GM23338 (cell line): ENCODE data around the gene EDIL3. TPM values are rescaled to one million over a fixed set of nuclear protein-coding genes. Genes with fewer than 3 reads are reported as not detected.

Experiments
- ATAC-seq: fragments of 200-7000 bp; cut with Tn5 transposase; 3 replicates; pipeline ENCODE4 v1.9.1; 2020
- DNase-seq: peaks from one replicate; pipeline ENCODE4 v3.0.0-alpha.2; 2015; ENCODE audit warnings: low spot score
- H2AFZ ChIP-seq: fragments of 200-600 bp; sonication (generic); 2 replicates; pipeline ENCODE4 v1.8.0; 2016; ENCODE audit warnings: antibody characterized with exemption, mild to moderate bottlenecking, moderate library complexity
- H3F3A ChIP-seq: fragments of 200-600 bp; sonication (generic); replicated peaks from 2 replicates; pipeline ENCODE4 v1.8.0; 2017; ENCODE audit warnings: antibody characterized with exemption, mixed run types, low read depth
- H3K27ac ChIP-seq: fragments of 200-600 bp; sonication (generic); 2 replicates; pipeline ENCODE4 v1.6.1; 2016; ENCODE audit warnings: low read depth
- H3K27me3 ChIP-seq: fragments of 200-600 bp; sonication (generic); 2 replicates; pipeline ENCODE4 v1.8.0; 2016; ENCODE audit warnings: mild to moderate bottlenecking, mixed run types, moderate library complexity; ENCODE audit not compliant: insufficient read depth
- H3K36me3 ChIP-seq: fragments of 200-600 bp; sonication (generic); 2 replicates; pipeline ENCODE4 v1.8.0; 2016; ENCODE audit warnings: mild to moderate bottlenecking; ENCODE audit not compliant: insufficient read depth
- H3K4me1 ChIP-seq: fragments of 200-600 bp; sonication (generic); 2 replicates; pipeline ENCODE4 v1.8.0; 2016; ENCODE audit warnings: mild to moderate bottlenecking, moderate library complexity; ENCODE audit not compliant: insufficient read depth
- H3K4me2 ChIP-seq: fragments of 200-600 bp; sonication (generic); 2 replicates; pipeline ENCODE4 v1.7.1; 2017; ENCODE audit warnings: mixed run types
- H3K4me3 ChIP-seq: fragments of 200-600 bp; sonication (generic); 2 replicates; pipeline ENCODE4 v1.6.1; 2016; ENCODE audit warnings: mixed run types
- H3K79me2 ChIP-seq: fragments of 200-600 bp; sonication (generic); replicated peaks from 2 replicates; pipeline ENCODE4 v1.8.0; 2017; ENCODE audit warnings: mild to moderate bottlenecking; ENCODE audit not compliant: insufficient read depth
- H3K9me2 ChIP-seq: fragments of 200-600 bp; sonication (generic); 2 replicates; pipeline ENCODE4 v1.8.0; 2017; ENCODE audit not compliant: insufficient read depth
- H4K20me1 ChIP-seq: fragments of 200-600 bp; sonication (generic); replicated peaks from 2 replicates; pipeline ENCODE4 v1.8.0; 2017; ENCODE audit warnings: mild to moderate bottlenecking; ENCODE audit not compliant: insufficient read depth
- H3K27ac Mint-ChIP-seq: 2 replicates; pipeline ENCODE4 v1.8.0; 2020; ENCODE audit warnings: inconsistent platforms, mild to moderate bottlenecking, moderate library complexity, mixed read lengths
- H3K27me3 Mint-ChIP-seq: 3 replicates; pipeline ENCODE4 v1.8.0; 2022; ENCODE audit warnings: low read depth, mild to moderate bottlenecking, moderate library complexity, mixed read lengths, inconsistent platforms; ENCODE audit not compliant: insufficient read depth, poor library complexity
- H3K36me3 Mint-ChIP-seq: 3 replicates; pipeline ENCODE4 v1.8.0; 2021; ENCODE audit warnings: low read depth, mild to moderate bottlenecking, inconsistent platforms, moderate library complexity, mixed read lengths
- H3K4me1 Mint-ChIP-seq: 3 replicates; pipeline ENCODE4 v1.8.0; 2020; ENCODE audit warnings: mild to moderate bottlenecking, inconsistent platforms, mixed read lengths
- H3K4me3 Mint-ChIP-seq: 3 replicates; pipeline ENCODE4 v1.8.0; 2021; ENCODE audit warnings: moderate library complexity, mild to moderate bottlenecking, inconsistent platforms, mixed read lengths
- H3K9me3 Mint-ChIP-seq: 3 replicates; pipeline ENCODE4 v1.8.0; 2020; ENCODE audit warnings: moderate library complexity, mild to moderate bottlenecking, inconsistent platforms, mixed read lengths
- CREB1 ChIP-seq: fragments of 250-450 bp; sonication (Bioruptor Pico); IDR thresholded peaks from 2 replicates; pipeline ENCODE4 v1.5.0; 2020; ENCODE audit warnings: low read depth, mild to moderate bottlenecking, moderate library complexity
- EZH2phosphoT487 ChIP-seq: fragments of 200-600 bp; sonication (generic); IDR thresholded peaks from one replicate; pipeline ENCODE4 v1.8.1; 2018; ENCODE audit warnings: antibody characterized with exemption; ENCODE audit not compliant: unreplicated experiment
- NANOG ChIP-seq: IDR thresholded peaks from 2 replicates; pipeline ENCODE4 v1.6.1; 2016; ENCODE audit warnings: antibody characterized with exemption, borderline replicate concordance
- POLR2AphosphoS5 ChIP-seq: IDR thresholded peaks from 2 replicates; pipeline ENCODE4 v1.6.1; 2016; ENCODE audit warnings: antibody characterized with exemption, low read depth
- STAT1 ChIP-seq: IDR thresholded peaks from one replicate; pipeline ENCODE4 v1.6.1; 2016; ENCODE audit warnings: antibody characterized with exemption; ENCODE audit not compliant: unreplicated experiment
- ZNF114 ChIP-seq: fragments of 250-450 bp; sonication (Bioruptor Pico); IDR thresholded peaks from 2 replicates; pipeline ENCODE4 v1.5.0; 2020; ENCODE audit warnings: mild to moderate bottlenecking, moderate library complexity
- ZNF331 ChIP-seq: fragments of 250-450 bp; sonication (Bioruptor Pico); IDR thresholded peaks from 2 replicates; pipeline ENCODE4 v1.5.0; 2020; ENCODE audit warnings: low read depth, mild to moderate bottlenecking, moderate library complexity
- polyA plus RNA-seq: library from polyadenylated mRNA; unstranded; fragments of >200 nt; fragmentation: Nextera tagmentation; extraction: Ambion mirVana; gene quantifications from 2 replicates; pipeline ENCODE4 v1.2.1, GENCODE V29; 2016
- total RNA-seq: library from RNA; depleted of rRNA; stranded (reverse); fragments of >200 nt; shearing (Covaris generic); gene quantifications from 2 replicates; pipeline ENCODE4 v1.2.3, GENCODE V29; 2014
- TF ChIP-seq, protein P1 (sequence below): IDR thresholded peaks from one replicate; pipeline ENCODE4 v1.6.1; 2018; ENCODE audit warnings: antibody characterized with exemption; ENCODE audit not compliant: unreplicated experiment
- TF ChIP-seq, protein P2 (sequence below): IDR thresholded peaks from 2 replicates; pipeline ENCODE4 v1.6.1; 2016; ENCODE audit warnings: antibody characterized with exemption
- TF ChIP-seq, protein P3 (sequence below), 2 experiments: fragments of 200-600 bp in 1 of 2; sonication (generic) in 1 of 2; conservative IDR thresholded peaks; 2 replicates each; pipeline versions ENCODE4 v1.5.1 to v1.6.1; 2016 to 2017; ENCODE audit warnings: antibody characterized with exemption in 2 of 2, low read depth in 2 of 2, mild to moderate bottlenecking in 2 of 2, moderate library complexity in 1 of 2

EDIL3 gene
- total and polyA plus RNA-seq, 2 experiments from 2014 or later = 43.3 to 61.9 TPM

DNA sequence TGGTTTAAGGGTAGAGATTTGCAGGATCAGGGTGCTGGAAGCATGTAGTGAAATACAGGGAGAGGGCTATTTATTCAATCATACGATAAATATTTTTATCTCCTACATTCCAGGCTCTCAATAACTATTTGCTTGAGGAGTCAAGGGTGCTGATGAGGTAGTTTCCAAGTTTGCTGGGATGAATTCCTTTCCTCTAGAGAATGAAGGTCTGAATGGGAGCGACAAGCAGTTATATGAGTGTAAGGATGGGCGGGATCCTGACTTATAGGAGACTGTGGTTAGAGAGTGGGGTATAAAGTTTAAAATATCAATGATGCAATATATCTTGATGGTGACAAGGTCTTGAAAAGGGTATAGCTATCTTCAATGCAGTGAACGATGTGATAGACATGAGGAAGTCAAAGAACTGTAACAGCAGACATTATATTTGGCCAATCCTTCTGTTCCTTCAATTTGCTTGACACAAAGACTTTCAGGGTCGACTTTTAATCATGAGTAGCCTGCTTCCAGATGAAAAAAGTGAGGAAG, 462.9 kb downstream of the EDIL3 start:
- Mint-ChIP-seq H3K9me3 (no peaks in the 10 kb centered on the region), H3K4me3 (no peak overlapping the region), H3K36me3 (no peaks in the 10 kb centered on the region), H3K27me3 (peaks cover 1% of the 10 kb centered on the region), H3K4me1 (peaks cover 23% of the 10 kb centered on the region; the same call in 2 of the 3 replicates), H3K27ac (peak overlapping the region; percentile 42; the same call in 1 of the 2 replicates)
- Histone ChIP-seq H3F3A (no peaks in the 10 kb centered on the region), H3K4me2 (no peak overlapping the region), H3K27ac (no peak overlapping the region), H3K27me3 (no peaks in the 10 kb centered on the region), H3K4me1 (peaks cover 5% of the 10 kb centered on the region; the same call in 1 of the 2 replicates), H2AFZ (no peak overlapping the region), H3K79me2 (no peaks in the 10 kb centered on the region), H4K20me1 (no peaks in the 10 kb centered on the region), H3K4me3 (no peak overlapping the region), H3K9me2 (no peaks in the 10 kb centered on the region), H3K36me3 (no peaks in the 10 kb centered on the region)
- TF ChIP-seq NANOG = no peak
- TF ChIP-seq, protein P1, sequence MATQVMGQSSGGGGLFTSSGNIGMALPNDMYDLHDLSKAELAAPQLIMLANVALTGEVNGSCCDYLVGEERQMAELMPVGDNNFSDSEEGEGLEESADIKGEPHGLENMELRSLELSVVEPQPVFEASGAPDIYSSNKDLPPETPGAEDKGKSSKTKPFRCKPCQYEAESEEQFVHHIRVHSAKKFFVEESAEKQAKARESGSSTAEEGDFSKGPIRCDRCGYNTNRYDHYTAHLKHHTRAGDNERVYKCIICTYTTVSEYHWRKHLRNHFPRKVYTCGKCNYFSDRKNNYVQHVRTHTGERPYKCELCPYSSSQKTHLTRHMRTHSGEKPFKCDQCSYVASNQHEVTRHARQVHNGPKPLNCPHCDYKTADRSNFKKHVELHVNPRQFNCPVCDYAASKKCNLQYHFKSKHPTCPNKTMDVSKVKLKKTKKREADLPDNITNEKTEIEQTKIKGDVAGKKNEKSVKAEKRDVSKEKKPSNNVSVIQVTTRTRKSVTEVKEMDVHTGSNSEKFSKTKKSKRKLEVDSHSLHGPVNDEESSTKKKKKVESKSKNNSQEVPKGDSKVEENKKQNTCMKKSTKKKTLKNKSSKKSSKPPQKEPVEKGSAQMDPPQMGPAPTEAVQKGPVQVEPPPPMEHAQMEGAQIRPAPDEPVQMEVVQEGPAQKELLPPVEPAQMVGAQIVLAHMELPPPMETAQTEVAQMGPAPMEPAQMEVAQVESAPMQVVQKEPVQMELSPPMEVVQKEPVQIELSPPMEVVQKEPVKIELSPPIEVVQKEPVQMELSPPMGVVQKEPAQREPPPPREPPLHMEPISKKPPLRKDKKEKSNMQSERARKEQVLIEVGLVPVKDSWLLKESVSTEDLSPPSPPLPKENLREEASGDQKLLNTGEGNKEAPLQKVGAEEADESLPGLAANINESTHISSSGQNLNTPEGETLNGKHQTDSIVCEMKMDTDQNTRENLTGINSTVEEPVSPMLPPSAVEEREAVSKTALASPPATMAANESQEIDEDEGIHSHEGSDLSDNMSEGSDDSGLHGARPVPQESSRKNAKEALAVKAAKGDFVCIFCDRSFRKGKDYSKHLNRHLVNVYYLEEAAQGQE = no peak
- TF ChIP-seq EZH2phosphoT487 = no peak
- no peak for TF ChIP-seq ZNF331
- TF ChIP-seq CREB1 (CRISPR knock-in tag) = no peak
- TF ChIP-seq, protein P2, sequence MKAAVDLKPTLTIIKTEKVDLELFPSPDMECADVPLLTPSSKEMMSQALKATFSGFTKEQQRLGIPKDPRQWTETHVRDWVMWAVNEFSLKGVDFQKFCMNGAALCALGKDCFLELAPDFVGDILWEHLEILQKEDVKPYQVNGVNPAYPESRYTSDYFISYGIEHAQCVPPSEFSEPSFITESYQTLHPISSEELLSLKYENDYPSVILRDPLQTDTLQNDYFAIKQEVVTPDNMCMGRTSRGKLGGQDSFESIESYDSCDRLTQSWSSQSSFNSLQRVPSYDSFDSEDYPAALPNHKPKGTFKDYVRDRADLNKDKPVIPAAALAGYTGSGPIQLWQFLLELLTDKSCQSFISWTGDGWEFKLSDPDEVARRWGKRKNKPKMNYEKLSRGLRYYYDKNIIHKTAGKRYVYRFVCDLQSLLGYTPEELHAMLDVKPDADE = no peak
- no peak for TF ChIP-seq ZNF114 (CRISPR knock-in tag)
- TF ChIP-seq, protein P3, sequence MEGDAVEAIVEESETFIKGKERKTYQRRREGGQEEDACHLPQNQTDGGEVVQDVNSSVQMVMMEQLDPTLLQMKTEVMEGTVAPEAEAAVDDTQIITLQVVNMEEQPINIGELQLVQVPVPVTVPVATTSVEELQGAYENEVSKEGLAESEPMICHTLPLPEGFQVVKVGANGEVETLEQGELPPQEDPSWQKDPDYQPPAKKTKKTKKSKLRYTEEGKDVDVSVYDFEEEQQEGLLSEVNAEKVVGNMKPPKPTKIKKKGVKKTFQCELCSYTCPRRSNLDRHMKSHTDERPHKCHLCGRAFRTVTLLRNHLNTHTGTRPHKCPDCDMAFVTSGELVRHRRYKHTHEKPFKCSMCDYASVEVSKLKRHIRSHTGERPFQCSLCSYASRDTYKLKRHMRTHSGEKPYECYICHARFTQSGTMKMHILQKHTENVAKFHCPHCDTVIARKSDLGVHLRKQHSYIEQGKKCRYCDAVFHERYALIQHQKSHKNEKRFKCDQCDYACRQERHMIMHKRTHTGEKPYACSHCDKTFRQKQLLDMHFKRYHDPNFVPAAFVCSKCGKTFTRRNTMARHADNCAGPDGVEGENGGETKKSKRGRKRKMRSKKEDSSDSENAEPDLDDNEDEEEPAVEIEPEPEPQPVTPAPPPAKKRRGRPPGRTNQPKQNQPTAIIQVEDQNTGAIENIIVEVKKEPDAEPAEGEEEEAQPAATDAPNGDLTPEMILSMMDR (conservative IDR thresholded peaks at IDR 0.05; ENCODE audit: low read depth in 2 of 2) = no peak
- TF ChIP-seq STAT1 = no peak
- no peak for TF ChIP-seq POLR2AphosphoS5
- no peak for DNase-seq
- no peak for ATAC-seq
